Endothelial cell (in vitro differentiated cells): Measurements from ENCODE around the gene OR13H1. TPM values are rescaled to one million over a fixed set of nuclear protein-coding genes. Genes with fewer than 3 reads are reported as not detected.
"Not testable (repeated sequence)": the region's sequence is repeated elsewhere in the genome, so short reads cannot be mapped to it uniquely, and the experiment has no call there.

Experiments used
- DNase-seq: peaks from one replicate; pipeline ENCODE4 v3.0.0; 2021; ENCODE audit warnings: low spot score
- H3K27ac Mint-ChIP-seq: one replicate; pipeline ENCODE4 v1.8.0; 2021; ENCODE audit warnings: mixed read lengths, inconsistent platforms; ENCODE audit not compliant: unreplicated experiment
- H3K27me3 Mint-ChIP-seq: one replicate; pipeline ENCODE4 v1.8.0; 2021; ENCODE audit warnings: mild to moderate bottlenecking, moderate library complexity, mixed read lengths, inconsistent platforms; ENCODE audit not compliant: unreplicated experiment
- H3K36me3 Mint-ChIP-seq: one replicate; pipeline ENCODE4 v1.8.0; 2021; ENCODE audit warnings: mild to moderate bottlenecking, low read depth, mixed read lengths, inconsistent platforms; ENCODE audit not compliant: unreplicated experiment
- H3K4me1 Mint-ChIP-seq: one replicate; pipeline ENCODE4 v1.8.0; 2021; ENCODE audit warnings: mild to moderate bottlenecking, mixed read lengths, inconsistent platforms; ENCODE audit not compliant: unreplicated experiment
- H3K4me3 Mint-ChIP-seq: one replicate; pipeline ENCODE4 v1.8.0; 2021; ENCODE audit warnings: mild to moderate bottlenecking, mixed read lengths, inconsistent platforms; ENCODE audit not compliant: unreplicated experiment
- H3K9me3 Mint-ChIP-seq: one replicate; pipeline ENCODE4 v1.8.0; 2021; ENCODE audit warnings: mixed read lengths, inconsistent platforms; ENCODE audit not compliant: unreplicated experiment
- CTCF ChIP-seq: fragments of 200-600 bp; sonication (generic); IDR thresholded peaks from one replicate; pipeline ENCODE4 v1.5.0; 2021; ENCODE audit warnings: antibody characterized with exemption; ENCODE audit not compliant: unreplicated experiment
- total RNA-seq: library from RNA; stranded (reverse); fragmentation: NEBNext Ultra II Directional; extraction: Animal tissue kit (Norgen Biotek cat#: 25700); gene quantifications from one replicate; pipeline ENCODE4 v1.2.1, GENCODE V29; 2021; ENCODE audit not compliant: unreplicated experiment

The OR13H1 gene
- total RNA-seq, 1 donor from 2014 or later, result not detected

GRCh38 chrX:131571348-131571747, 27.5 kb downstream of the OR13H1 start:
- no peak for TF ChIP-seq CTCF
- no peak overlapping the region for H3K27ac Mint-ChIP-seq

GRCh38 chrX:131572372-131573014, 28.6 kb downstream of the OR13H1 start:
- Mint-ChIP-seq H3K4me3 (no peak overlapping the region), H3K27ac (no peak overlapping the region), H3K4me1 (peaks cover 6% of the 10 kb centered on the region), H3K36me3 (no peaks in the 10 kb centered on the region), H3K9me3 (no peaks in the 10 kb centered on the region), H3K27me3 (peaks cover 1% of the 10 kb centered on the region)
- DNase-seq, result no peak
- TF ChIP-seq CTCF, result no peak

More at GRCh38 chrX:131571348-131571747, 27.5 kb downstream of the OR13H1 start:
- no peaks in the 10 kb centered on the region for H3K36me3 Mint-ChIP-seq
- H3K27me3 Mint-ChIP-seq, result no peaks in the 10 kb centered on the region
- no peak overlapping the region for H3K4me3 Mint-ChIP-seq
- peaks cover 4% of the 10 kb centered on the region for H3K4me1 Mint-ChIP-seq
- no peak for DNase-seq
- no peaks in the 10 kb centered on the region for H3K9me3 Mint-ChIP-seq

GRCh38 chrX:131577413-131577812, 33.5 kb downstream of the OR13H1 start:
- TF ChIP-seq CTCF, result no peak
- Mint-ChIP-seq H3K27me3 (peaks cover 5% of the 10 kb centered on the region), H3K27ac (no peak overlapping the region), H3K4me3 (peak overlapping the region; percentile 53), H3K4me1 (peaks cover 3% of the 10 kb centered on the region), H3K9me3 (no peaks in the 10 kb centered on the region), H3K36me3 (no peaks in the 10 kb centered on the region)
- DNase-seq, result no peak

- no peak for DNase-seq
- TF ChIP-seq CTCF, result no peak
- Mint-ChIP-seq H3K27ac (peak overlapping the region; percentile 82), H3K4me1 (peaks cover 3% of the 10 kb centered on the region), H3K27me3 (peaks cover 5% of the 10 kb centered on the region), H3K4me3 (peak overlapping the region; percentile 87), H3K36me3 (no peaks in the 10 kb centered on the region), H3K9me3 (no peaks in the 10 kb centered on the region)
Observed at GRCh38 chrX:131577999-131578734, 34.3 kb downstream of the OR13H1 start.

- not testable (repeated sequence) for H3K36me3 Mint-ChIP-seq, H3K4me1 Mint-ChIP-seq, H3K27me3 Mint-ChIP-seq, DNase-seq, H3K9me3 Mint-ChIP-seq
- peak overlapping the region; percentile 87 for H3K4me3 Mint-ChIP-seq
- peak overlapping the region; percentile 82 for H3K27ac Mint-ChIP-seq
Observed at GRCh38 chrX:131578735-131579367, 35.0 kb downstream of the OR13H1 start.
